Measurements from ENCODE around the gene CCDC148.

Gene CCDC148

GRCh38 chr2:158432117-158432516 lies 24.4 kb downstream of the CCDC148 start:
- DNase-seq (ENCODE audit: low read depth in 2 of 2) = no peak

GRCh38 chr2:158414538-158414937 lies 42.0 kb downstream of the CCDC148 start:
- no peak for DNase-seq (ENCODE audit: low read depth in 2 of 2)

GRCh38 chr2:158413581-158413980 lies 43.0 kb downstream of the CCDC148 start:
- DNase-seq (ENCODE audit: low read depth in 2 of 2) = no peak

- DNase-seq (ENCODE audit: low read depth in 2 of 2) = no peak
These were observed 44.3 kb downstream of the CCDC148 start for GRCh38 chr2:158412206-158412605.

GRCh38 chr2:158411748-158412147 lies 44.8 kb downstream of the CCDC148 start:
- no peak for DNase-seq (ENCODE audit: low read depth in 2 of 2)

GRCh38 chr2:158410132-158410531 lies 46.4 kb downstream of the CCDC148 start:
- DNase-seq (ENCODE audit: low read depth in 2 of 2) = no peak

- DNase-seq (ENCODE audit: low read depth in 2 of 2) = no peak
These were observed 49.5 kb downstream of the CCDC148 start for GRCh38 chr2:158407031-158407430.

- no peak for DNase-seq (ENCODE audit: low read depth in 2 of 2)
These were observed 51.2 kb downstream of the CCDC148 start for GRCh38 chr2:158405341-158405740.

GRCh38 chr2:158403237-158403636 lies 53.3 kb downstream of the CCDC148 start:
- no peak for DNase-seq (ENCODE audit: low read depth in 2 of 2)

- no peak for DNase-seq (ENCODE audit: low read depth in 2 of 2)
These were observed 53.9 kb downstream of the CCDC148 start for GRCh38 chr2:158402665-158403064.

- DNase-seq (ENCODE audit: low read depth in 2 of 2) = no peak
These were observed 61.4 kb downstream of the CCDC148 start for GRCh38 chr2:158395166-158395565.

GRCh38 chr2:158394453-158394852 lies 62.1 kb downstream of the CCDC148 start:
- no peak for DNase-seq (ENCODE audit: low read depth in 2 of 2)

- no peak for DNase-seq (ENCODE audit: low read depth in 2 of 2)
These were observed 62.7 kb downstream of the CCDC148 start for GRCh38 chr2:158393886-158394285.

GRCh38 chr2:158392687-158393086 lies 63.9 kb downstream of the CCDC148 start:
- DNase-seq (ENCODE audit: low read depth in 2 of 2) = no peak

GRCh38 chr2:158391876-158392275 lies 64.7 kb downstream of the CCDC148 start:
- no peak for DNase-seq (ENCODE audit: low read depth in 2 of 2)

- DNase-seq (ENCODE audit: low read depth in 2 of 2) = no peak
These were observed 65.2 kb downstream of the CCDC148 start for GRCh38 chr2:158391361-158391760.

GRCh38 chr2:158388159-158388558 lies 68.4 kb downstream of the CCDC148 start:
- DNase-seq (ENCODE audit: low read depth in 2 of 2) = no peak

- DNase-seq (ENCODE audit: low read depth in 2 of 2) = no peak
These were observed 70.9 kb downstream of the CCDC148 start for GRCh38 chr2:158385646-158386045.

GRCh38 chr2:158381978-158382377 lies 74.6 kb downstream of the CCDC148 start:
- DNase-seq (ENCODE audit: low read depth in 2 of 2) = no peak

GRCh38 chr2:158381205-158381604 lies 75.3 kb downstream of the CCDC148 start:
- DNase-seq (ENCODE audit: low read depth in 2 of 2) = no peak

GRCh38 chr2:158380746-158381145 lies 75.8 kb downstream of the CCDC148 start:
- no peak for DNase-seq (ENCODE audit: low read depth in 2 of 2)

- no peak for DNase-seq (ENCODE audit: low read depth in 2 of 2)
These were observed 77.6 kb downstream of the CCDC148 start for GRCh38 chr2:158378926-158379325.

GRCh38 chr2:158366342-158366741 lies 90.2 kb downstream of the CCDC148 start:
- DNase-seq (ENCODE audit: low read depth in 2 of 2) = no peak

GRCh38 chr2:158359846-158360245 lies 96.7 kb downstream of the CCDC148 start:
- no peak for DNase-seq (ENCODE audit: low read depth in 2 of 2)

- DNase-seq (ENCODE audit: low read depth in 2 of 2) = no peak
These were observed 98.9 kb downstream of the CCDC148 start for GRCh38 chr2:158357699-158358098.
